ENCODE results near the gene CDH23.

DNA sequence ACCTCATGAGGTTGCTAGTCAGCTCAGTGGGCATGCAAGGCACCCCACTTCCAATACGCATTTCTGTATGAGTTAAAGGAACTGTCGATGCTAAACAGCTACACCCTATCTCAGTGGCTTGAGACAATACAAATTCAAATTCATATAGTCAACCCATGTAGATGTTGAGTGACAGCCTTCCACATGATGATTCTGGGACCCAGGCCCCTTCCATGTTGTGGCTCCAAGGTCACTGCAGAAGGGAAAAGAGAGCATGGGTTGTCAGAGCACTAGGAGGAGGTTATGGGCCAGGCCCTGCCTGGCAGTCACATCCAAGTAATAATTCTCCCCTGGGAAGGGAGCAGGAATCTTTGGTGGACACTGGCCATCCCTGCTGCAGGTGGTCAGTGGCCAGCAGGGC is 294.7 kb downstream of the CDH23 start:
- no peak for TF ChIP-seq YY1 (IDR thresholded peaks at IDR 0.05; ENCODE audit: insufficient read depth, insufficient read length)
- TF ChIP-seq ZNF274 (IDR thresholded peaks at IDR 0.05; ENCODE audit: low read depth, low read length): no peak
- TF ChIP-seq SUZ12 (IDR thresholded peaks at IDR 0.05; ENCODE audit: extremely low read depth, insufficient read depth, insufficient read length): no peak

Data from NT2/D1 (cell line).